GM21786 (cell line): ENCODE data around the gene RNF157.

Experiments
- ATAC-seq: cut with Tn5 transposase; IDR thresholded peaks from one replicate; pipeline ENCODE4 v1.9.1; 2021; ENCODE audit not compliant: unreplicated experiment

Gene RNF157

DNA sequence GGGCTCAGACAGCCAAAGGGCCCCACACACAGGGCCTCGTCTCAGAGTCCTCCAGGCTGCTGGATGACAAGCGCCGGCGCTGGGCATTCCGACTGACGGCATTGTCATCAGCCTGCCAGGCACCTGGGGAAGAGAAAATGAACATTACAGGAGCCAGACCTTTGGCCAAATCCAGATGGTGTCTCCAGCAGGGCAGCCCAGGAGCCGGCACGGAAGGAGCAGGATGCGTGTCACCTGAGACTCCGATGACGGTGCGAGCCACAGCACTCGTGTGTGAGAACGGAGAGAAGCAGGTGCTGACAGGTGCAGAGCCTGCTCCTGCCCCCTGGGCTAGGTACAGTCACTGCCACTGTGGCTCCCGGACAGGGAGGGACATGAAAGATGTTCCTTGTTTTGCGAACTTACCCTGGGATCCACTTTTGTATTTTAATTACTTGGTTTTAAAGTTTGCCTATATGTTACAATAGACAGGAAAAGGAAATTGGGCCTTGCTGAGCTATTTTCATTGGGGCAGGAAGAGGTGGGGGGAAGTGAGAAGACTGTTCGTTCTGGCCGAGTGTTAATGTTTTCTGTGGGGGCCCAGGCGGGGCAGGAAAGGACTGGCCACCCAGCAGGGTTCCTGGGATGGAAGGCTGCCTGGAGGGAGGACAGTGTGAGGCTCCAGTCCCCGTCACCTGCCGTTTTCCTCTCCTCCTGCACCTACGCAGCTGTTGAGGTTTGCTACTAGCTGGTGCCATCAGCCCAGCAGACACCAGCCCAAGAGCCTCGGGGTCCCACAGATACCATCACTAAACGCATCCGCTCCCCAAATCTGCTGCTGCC, 94.9 kb downstream of the RNF157 start:
- no peak for ATAC-seq

DNA sequence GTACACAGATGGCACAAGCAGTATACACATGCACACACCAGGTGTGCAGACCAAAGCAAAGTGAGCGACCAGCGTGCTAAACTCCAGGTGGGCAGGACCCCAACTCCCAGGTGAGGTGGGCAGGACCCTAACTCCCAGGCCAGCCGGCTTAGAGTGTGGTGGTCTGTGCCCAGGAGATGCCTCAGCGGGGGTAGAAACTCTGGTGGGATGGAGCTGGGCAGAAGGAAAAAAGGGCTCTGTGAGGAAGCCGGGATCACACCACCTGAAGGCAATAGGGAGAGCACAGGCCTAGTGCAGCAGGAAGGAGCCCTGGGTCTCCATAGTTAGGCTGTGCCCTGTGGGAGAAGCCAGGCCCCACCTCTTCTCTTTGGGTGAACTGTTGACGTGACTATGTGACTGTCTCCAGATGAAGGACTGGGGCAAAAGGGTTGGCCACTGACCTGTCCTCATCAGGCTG, 97.7 kb downstream of the RNF157 start:
- ATAC-seq: no peak

DNA sequence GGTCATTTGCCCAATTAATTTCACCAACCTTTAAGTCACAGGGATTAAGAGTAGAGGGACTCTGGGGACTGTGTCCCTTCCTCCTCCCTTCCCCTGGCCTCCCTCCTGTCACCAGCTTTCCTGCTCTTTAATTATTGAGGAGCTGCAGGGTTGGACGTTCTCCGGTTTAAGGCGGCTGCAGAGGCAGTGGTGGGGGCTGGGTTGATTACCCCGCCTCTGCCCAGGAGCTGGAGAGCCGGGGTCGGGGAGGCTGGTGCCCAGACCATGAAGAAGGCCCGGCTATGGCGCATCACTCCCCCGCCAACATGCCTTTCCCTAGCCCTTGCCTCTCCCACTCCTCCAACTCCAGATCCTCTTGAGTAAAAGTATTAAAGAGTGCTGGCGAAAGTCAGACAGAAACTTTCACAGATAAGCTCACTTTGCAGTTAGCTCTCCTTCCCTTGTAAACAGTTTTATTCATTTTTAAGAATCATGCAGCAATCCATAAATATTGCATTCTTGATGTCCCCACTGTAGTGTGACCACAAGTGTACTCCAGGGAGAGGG, 98.2 kb downstream of the RNF157 start:
- no peak for ATAC-seq

DNA sequence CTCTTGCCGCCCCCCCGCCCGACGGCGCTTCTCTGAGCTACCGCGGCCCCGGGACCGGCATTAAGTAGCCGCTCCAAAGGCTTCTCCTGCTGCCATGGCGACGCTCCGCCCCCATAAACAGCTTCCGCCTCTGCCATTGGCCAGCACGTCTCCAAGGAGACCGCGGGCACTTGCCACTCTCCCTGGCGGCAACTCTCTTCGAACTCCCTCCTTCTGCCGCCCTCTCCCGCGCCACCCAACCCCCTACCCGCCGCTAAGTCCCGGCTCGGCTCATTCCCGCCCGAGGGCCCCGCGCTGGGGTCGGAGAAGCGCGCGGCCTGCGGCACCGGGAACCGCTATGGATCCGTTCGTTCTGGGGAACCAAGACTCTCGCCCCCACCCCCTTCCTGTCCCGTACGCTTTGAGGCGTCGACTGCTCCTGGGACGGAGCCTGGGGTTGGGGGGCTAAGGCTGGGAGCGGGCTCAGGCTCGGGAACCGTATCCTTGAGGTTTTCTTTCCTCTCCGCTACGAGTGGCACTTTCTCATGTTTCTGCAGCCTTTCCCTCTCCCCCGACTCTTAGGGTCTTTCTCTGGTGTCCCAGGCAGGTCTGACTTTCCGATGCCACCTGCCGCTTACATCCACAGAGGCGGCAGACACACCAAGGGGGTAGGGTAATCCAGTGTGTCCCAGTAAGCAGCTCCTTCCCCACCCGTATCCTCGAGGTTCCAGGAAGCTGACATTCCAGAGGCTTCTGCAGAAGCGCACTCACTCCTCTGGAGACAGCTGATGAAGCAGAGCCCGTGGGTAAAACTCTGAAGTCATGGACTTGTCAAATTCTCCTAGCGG, 98.9 kb downstream of the RNF157 start, which contains the start of gene FOXJ1:
Gene FOXJ1 (minus strand): TSS at position 34 of the 827 bp plus-strand sequence. CDS start 850 bp downstream, outside the sequence.
- ATAC-seq: peak; percentile 72

DNA sequence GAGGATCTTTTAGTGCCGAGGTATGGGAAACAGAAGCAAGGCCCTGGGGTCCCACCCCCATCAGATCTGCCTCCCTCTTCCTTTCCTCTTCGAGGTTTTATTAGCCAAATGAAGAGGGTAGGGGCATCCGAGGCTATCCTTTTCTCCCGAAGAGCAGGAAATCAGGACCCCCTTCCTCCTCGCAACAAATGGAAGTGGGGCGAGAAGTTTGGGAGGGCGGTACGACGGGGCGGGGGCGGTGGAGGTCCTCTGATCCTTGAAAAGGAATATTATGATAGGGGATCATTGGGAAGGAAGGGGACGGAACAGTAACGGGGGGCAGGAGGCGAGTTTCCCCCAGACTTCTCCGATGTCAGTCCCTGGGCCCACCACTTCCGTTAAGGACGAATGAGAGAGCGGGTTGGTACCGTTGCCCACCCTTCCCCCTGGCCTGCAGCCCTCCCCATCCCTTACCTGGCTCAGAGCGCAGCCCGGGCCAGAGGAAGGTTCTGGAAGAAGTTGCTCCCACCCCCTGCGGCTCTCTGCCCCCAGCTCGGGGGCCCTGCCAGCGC, 99.6 kb downstream of the RNF157 start:
- ATAC-seq: no peak

DNA sequence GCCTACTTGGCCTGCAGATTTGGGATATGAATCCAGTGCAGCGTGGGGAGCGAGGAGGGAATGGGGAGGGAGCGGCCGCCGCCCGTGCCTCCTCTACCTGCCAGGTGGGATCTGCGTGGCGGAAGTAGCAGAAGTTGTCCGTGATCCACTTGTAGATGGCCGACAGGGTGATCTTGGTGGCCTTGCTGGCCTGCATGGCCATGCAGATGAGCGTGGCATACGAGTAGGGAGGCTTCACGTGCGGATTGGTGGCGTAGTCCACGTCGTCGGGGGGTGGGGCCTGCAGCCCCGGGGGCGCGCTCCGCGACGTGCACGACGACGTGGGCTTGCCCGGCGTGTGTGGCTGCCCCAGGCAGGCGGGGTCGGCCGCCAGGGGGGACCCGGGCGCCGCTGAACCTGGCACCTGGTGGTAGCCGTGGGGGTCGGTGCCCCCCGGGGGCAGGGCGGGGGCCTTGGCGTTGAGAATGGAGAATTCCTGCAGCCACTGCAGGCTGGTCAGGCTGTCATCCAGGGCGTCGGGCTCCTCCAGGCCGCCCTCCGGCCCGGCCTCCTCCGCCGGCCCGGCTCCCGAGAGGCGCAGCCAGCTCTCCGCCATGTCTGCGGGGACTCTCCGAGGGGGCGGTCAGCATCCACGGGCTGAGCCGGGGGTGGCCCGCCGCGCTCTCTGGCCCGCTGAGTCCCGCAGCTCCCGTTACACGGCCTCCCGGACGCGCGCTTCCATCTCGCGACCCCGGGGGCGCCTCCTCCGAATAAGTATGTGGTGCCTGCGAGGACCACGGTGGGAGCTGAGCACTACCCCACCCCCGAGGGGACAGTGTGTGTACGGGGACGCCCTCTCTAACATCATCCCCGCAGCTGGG, 100.3 kb downstream of the RNF157 start:
- ATAC-seq: no peak

DNA sequence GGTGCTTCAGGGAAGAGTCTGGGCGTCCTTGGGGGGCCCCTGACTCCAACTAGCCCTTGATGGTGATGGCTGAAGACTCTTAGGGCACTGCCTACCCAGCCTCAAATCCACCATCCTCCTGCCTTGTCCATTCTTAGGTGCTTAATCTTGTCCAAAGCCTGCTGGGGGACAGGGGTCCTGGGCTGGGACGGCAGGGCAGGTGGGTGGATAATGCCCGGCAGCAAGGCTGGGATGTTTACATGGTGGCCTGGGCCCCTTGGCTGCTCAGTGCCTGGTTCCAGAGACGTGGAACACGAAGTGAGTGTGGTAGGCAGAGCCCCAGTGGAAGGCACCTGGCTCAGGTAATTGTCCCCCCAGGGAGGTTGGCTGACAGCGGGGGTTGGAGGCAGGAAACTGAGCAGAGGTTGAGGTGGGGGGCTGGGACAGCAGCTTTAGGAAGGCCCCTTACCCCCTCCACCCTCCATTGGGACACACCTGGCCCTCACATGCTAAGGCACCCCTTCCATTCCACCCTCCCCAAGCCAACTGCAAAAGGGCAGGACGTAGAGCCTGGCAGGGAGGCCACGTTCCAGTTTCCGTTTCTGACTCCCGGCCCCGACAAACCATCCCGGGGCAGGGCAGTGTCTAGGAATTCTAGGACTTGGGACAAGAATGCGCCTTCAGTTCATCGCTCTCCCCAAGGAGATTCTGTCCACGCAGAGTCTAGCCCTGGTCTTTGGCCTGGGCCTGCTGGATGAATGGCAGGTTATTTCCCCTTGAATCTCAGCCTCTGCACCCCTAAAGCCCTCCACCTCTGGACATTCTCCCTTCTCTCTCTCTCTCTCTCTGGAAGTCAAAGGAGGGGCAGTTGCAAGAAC, 101.2 kb downstream of the RNF157 start:
- no peak for ATAC-seq

DNA sequence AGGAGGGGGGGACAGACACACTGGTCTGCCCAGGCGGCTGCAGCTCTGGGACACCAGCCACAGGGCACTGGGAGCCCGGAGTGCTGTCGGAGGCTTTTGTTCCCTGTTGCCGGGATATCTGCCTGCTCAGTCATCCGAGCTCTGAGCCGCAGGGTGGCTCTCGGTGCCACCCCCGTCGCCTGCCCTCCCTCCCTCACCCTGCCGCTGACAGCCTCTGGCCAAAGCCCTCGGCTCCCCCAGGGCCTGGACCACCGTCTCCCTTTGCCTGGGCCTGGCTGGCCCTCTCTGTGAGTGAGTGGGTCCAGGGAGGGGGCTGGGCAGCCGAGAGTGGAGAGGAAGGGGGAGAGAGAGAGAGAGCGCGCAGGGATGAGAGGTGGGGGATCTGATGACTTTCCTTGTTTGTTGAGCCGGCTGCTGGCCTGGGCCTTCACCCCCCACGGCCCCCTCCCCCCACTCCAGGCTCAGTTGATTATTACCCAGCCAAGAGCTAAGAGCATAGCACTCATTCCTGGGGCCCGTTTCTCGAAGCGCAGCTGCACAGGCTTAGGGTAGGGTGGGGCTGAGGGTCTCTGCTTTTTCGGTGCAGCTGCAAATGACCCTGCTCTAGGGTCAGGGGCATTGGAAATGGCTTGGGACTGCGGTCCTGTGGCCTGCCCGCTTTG, 101.9 kb downstream of the RNF157 start:
- ATAC-seq: no peak

DNA sequence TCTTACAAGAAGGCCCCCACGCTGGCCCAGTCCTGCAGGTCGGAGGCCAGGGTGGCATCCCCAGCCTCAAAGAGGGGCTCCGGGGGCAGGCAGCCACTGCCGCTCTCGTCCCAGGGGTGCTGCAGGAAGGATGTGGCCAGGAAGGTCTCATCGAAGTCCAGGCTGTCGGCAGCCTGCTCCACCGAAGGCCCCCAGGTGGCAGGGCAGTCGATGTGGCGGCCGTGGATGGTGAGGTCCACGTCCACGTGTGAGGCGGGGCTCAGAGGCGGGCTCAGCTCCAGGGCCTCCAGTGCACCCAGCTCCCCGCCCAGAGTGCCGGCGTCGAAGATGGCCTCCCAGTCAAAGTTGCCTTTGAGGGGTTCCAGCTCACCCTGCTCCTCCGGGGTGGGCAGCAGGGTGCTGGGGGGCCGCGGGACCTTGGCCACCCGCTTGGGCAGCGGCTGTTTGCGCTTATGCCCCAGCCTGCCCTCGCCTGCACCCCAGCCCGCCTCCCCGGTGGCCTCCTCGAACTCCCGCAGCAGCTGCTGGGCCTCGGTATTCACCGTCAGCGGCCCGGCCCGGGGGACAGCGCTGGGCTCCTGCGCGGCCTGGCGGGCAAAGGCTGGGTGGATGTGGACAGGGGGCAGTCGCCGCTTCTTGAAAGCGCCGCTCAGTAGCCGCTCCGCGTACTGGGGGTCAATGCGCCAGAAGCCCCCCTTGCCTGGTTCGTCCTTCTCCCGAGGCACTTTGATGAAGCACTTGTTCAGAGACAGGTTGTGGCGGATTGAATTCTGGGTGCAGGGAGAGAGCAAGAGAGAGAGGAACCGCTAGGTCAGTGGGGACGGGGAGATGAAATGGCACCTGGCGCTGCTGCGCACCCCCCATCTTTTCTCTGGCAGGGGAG, 102.7 kb downstream of the RNF157 start:
- no peak for ATAC-seq

DNA sequence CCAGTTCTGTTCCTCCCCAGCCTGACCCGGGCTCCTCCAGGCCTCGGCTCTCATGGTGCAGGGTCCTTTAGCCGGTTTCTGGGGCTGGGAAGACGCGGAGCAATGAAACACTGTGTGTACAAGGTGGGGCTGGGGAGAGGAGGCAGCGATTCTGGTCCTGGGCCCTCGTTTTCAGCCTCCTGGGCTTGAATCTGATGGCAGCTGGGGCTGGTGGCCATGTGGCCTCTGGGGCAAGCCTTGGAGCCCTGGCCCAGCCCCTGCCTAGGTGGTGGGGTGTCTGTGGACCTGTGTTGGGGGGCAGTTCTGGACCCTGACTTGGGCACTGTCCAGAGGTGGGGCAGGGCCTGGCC, 103.3 kb downstream of the RNF157 start:
- no peak for ATAC-seq

DNA sequence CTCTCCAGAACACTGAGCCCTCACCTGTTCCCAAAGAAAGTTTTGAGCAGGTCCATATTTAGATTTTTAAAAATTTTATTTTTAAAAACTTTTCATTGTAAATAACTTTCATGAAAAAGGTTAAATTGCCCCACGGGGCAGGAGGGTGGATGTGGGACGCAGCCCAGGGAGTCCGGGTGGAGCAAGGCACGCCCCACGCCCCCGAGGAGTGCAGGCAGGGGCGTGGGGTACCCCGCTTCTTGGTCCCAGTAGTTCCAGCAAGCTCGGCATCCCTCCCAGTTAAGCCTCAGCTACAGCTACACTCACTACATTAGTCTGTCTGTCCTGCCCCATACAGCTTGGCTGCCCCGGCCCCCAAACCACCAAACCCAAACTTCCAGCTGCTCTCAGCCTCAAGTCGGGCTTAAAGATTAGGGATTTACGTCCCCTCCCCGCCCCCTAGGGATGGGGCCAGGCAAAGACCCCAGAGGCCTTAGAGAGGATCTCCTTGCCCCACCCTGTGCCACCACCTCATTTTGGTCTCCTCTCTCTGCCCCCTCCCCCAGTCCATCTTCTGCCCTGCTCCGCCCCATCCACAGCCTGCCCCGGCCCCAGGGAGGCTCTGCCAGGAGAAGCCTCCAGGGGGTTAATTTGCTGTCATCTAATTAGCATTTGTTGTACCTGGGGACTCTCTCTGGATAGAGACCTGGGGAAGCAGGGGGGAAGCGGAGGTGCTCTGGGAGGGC, 103.9 kb downstream of the RNF157 start:
- no peak for ATAC-seq

DNA sequence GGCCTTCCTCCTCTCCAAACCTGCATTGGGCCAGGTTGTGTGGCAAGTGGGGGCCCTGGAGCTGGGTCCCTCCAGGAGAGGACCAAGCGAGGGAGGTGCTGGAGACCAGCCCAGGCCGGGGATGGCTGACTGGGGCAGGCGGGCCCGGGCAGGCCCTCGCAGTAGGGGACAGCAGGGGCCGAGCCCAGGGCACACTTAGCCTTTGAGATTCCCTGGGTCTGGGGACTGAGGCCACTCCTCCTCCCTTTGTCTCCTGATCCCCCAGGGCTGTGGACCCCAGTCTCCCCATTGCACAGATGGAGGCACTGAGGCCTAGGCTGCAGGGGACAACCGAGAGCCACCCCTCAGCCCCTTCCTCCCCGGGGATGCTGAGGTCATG, 104.5 kb downstream of the RNF157 start:
- ATAC-seq: no peak

DNA sequence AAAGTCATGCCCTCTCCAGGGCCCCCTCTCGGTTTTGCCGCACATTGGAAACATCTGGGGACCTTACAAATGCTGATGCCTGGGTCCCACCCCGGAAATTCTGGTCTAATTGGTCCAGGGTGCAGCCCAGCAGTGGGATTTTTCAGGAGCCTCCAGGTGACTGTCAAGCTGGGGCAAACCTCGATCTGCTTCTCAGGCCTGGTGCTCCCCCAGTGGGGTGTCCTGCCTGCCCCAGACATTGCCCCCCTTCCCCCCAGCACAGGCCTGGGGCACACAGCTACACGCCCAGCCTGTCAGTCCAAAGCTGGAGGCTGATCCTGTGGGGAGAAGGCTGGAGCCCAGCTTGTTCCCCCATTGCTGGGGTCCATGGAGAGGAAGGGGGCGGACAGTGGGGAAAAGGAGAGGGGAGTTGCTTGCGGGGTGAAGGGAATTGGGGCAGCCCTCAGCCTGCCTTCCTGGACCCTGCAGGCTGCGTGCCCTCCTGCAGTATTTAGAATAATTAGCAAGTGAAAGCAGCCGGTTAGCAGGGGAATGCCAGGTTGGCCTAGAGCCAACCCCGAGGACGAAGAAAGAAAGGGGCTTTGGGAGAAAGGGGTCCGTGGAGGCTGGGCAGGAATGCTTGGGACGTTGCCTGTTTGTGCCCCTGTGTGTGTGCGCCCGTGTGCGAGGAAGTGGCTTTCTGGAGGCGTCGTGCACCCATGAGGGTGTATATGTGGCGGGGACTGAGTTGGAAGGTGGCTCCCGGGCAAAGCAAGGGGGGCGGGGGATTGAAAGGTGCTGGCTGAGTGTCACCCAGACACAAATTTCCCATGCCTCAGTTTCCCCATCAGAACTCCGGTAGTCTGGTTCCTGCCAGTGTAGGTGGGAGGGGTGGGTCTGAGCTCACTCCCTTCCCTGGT, 105.1 kb downstream of the RNF157 start:
- no peak for ATAC-seq

DNA sequence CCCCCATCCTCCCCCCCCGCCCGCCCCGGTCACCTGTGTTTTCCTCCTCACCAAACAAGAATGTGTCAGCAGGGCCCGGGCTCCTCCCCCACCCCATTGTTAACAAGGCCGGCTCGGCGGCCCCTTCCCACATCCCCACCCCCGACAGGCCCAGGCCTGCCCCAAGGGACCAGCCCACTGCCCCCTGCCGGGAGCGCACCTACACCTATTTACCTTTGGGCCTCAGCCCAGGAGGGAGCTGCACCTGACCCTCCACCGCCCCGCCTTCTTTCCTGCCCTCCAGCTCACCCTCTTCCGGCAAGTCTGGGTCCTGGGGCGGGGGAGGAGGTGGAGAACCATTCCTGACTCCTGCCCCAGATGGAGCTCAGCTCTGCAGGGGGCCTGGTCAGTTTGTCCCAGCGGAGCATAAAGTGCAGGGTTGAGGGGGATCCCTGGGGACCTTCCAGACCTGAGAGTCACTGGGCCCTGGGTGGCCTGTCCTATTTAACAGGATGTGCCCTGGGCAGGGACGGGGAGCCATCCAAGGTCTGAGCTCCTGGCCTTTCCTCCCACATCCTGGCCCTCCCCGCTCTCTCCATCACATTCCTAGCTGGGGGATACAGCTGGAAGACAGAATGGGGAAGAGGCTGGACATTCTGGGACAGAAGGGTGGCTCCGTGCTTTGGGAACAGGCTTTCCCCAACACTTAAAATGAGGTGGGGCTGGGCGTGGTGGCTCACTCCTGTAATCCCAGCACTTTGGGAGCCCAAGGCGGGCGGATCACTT, 107.5 kb downstream of the RNF157 start:
- ATAC-seq: no peak

DNA sequence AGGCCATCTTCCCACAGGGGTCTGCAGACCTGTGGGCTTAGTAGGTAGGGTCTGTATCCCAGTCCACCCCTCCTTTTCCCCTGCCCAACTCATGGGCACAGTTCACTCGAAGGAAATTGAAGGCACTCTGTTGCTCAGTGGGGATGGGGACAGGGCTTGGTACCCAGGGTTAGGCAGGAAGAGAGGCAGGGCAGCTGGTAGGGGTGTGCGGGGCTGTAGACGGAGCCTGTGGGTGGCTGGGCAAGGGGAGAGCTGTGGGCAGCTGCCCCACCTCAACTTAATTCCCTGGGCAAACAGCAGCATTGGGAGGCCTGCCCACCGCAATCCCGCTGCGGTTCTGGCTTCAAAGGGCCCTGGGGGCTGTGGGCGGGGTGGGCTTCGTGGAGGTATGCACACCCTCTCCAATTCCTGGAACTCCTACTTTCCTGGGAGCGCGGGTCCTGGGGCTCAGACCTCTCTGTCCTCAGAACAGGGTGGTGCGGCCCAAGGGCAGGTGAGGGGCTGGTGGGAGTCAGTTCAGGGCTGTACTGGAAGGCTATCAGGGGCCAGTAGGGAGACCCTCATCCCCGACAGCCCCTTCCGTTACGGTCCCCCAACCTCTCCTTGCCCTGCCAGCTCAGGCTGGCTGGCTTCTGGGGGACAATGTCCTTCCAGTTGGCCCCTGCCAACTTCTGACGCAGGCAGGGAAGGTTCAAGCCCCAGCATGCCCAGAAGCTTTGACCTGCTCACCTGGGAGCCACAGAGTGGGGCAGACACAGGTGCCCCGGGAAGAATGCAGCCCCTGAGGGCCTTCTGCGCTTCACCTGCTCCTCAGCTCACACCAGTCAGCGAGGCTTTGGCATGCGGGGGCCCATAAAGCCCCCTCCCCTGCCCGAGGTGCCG, 108.4 kb downstream of the RNF157 start:
- ATAC-seq: no peak
